HCT116 (cell line): Measurements from ENCODE around the gene CDH4. TPM values are rescaled to one million over a fixed set of nuclear protein-coding genes. Genes with fewer than 3 reads are reported as not detected.

Experiments
- ATAC-seq: fragments of 200-7000 bp; cut with Tn5 transposase; 2 replicates; pipeline ENCODE4 v1.9.1; 2020; ENCODE audit warnings: mild to moderate bottlenecking, moderate library complexity
- BruUV-seq: library from RNA; stranded (reverse); fragments of 400-500 nt; replicated peaks from 2 replicates; lab custom pipeline; 2021; lab: Mats Ljungman, UMichigan
- CTCF ChIA-PET: fragments of 300-600 bp; sonication (Branson Sonifier 250); formaldehyde crosslinking; loops from one replicate; lab custom pipeline; 2021; ENCODE audit warnings: antibody characterized with exemption; lab: Charles Lee
- POLR2A ChIA-PET: fragments of 300-600, 350-600 bp; sonication (Branson Sonifier 250); formaldehyde crosslinking; loops from one replicate; lab custom pipeline; 2021; ENCODE audit warnings: antibody characterized with exemption; lab: Charles Lee
- RAD21 ChIA-PET, 2 experiments: fragments of 300-600 bp; sonication (Branson Sonifier 250); formaldehyde crosslinking; loops; one replicate each; lab custom pipeline; 2023; ENCODE audit warnings: low total read pairs in 2 of 2; ENCODE audit not compliant: uncharacterized antibody in 2 of 2, unreplicated experiment in 2 of 2, low non-redundant PET in 1 of 2; lab: Charles Lee
- DNase-seq: peaks from one replicate; pipeline ENCODE4 v3.0.0-alpha.2; 2010; ENCODE audit warnings: low read depth, low spot score
- H2AFZ ChIP-seq: fragments of 200-600 bp; shearing (Covaris generic), sonication (generic); 2 replicates; pipeline ENCODE4 v1.6.1; 2017; ENCODE audit warnings: low read depth, mixed run types, mixed read lengths, antibody characterized with exemption, low read length; ENCODE audit not compliant: poor library complexity, severe bottlenecking
- H3K27ac ChIP-seq: 2 replicates; pipeline ENCODE4 v1.5.1; 2012; ENCODE audit warnings: low read depth, low read length
- H3K27me3 ChIP-seq: fragments of 200-600 bp; sonication (generic); 2 replicates; pipeline ENCODE4 v1.6.1; 2016; ENCODE audit warnings: mixed run types, low read length, mixed read lengths; ENCODE audit not compliant: insufficient read depth
- H3K36me3 ChIP-seq, 2 experiments: fragments of 200-500 bp in 1 of 2; fragments of 200-600 bp in 1 of 2; sonication (Bioruptor generic) in 1 of 2; sonication (generic) in 1 of 2; 2 replicates each; pipeline versions ENCODE4 v1.5.1 to v1.6.1; 2014 to 2016; ENCODE audit warnings: low read length in 2 of 2, inconsistent platforms in 1 of 2, mixed read lengths in 1 of 2, mixed run types in 1 of 2; ENCODE audit not compliant: insufficient read depth in 2 of 2, control insufficient read depth in 1 of 2
- H3K4me1 ChIP-seq, 2 experiments: fragments of 200-600 bp in 1 of 2; sonication (generic) in 1 of 2; 2 replicates each; pipeline versions ENCODE4 v1.5.1 to v1.6.1; 2012 to 2017; ENCODE audit warnings: low read length in 2 of 2, inconsistent platforms in 1 of 2, mild to moderate bottlenecking in 1 of 2, mixed read lengths in 1 of 2, mixed run types in 1 of 2, moderate library complexity in 1 of 2; ENCODE audit not compliant: insufficient read depth in 2 of 2, control insufficient read depth in 1 of 2
- H3K4me2 ChIP-seq: fragments of 200-600 bp; sonication (generic); 2 replicates; pipeline ENCODE4 v1.6.1; 2017; ENCODE audit warnings: mixed run types, low read length, mixed read lengths
- H3K4me3 ChIP-seq, 2 experiments: fragments of 200-600 bp in 1 of 2; sonication (generic) in 1 of 2; replicated peaks in 1 of 2; 2 replicates each; pipeline ENCODE4 v1.5.1; 2011 to 2016; ENCODE audit warnings: low read length in 2 of 2, control low read depth in 1 of 2, low read depth in 1 of 2, mild to moderate bottlenecking in 1 of 2, mixed read lengths in 1 of 2, mixed run types in 1 of 2
- H3K79me2 ChIP-seq: fragments of 200-600 bp; sonication (generic); 2 replicates; pipeline ENCODE4 v1.6.1; 2017; ENCODE audit warnings: mild to moderate bottlenecking, mixed run types, low read length, moderate library complexity, mixed read lengths; ENCODE audit not compliant: insufficient read depth
- H3K9ac ChIP-seq: fragments of 200-600 bp; sonication (generic); 2 replicates; pipeline ENCODE4 v1.6.1; 2016; ENCODE audit warnings: low read length, mixed read lengths
- H3K9me2 ChIP-seq: fragments of 200-600 bp; sonication (generic), shearing (Covaris generic); 2 replicates; pipeline ENCODE4 v1.6.1; 2017; ENCODE audit warnings: mixed run types, mild to moderate bottlenecking, moderate library complexity; ENCODE audit not compliant: insufficient read depth
- H3K9me3 ChIP-seq, 2 experiments: fragments of 200-500 bp in 1 of 2; fragments of 200-600 bp in 1 of 2; sonication (Bioruptor generic) in 1 of 2; sonication (generic) in 1 of 2; 2 replicates each; pipeline ENCODE4 v1.6.1; 2014 to 2017; ENCODE audit warnings: low read length in 2 of 2, mixed read lengths in 2 of 2, inconsistent platforms in 1 of 2, low read depth in 1 of 2, mild to moderate bottlenecking in 1 of 2, mixed run types in 1 of 2, moderate library complexity in 1 of 2; ENCODE audit not compliant: control insufficient read depth in 1 of 2, insufficient read depth in 1 of 2
- H4K20me1 ChIP-seq: fragments of 200-600 bp; sonication (generic), shearing (Covaris generic); 2 replicates; pipeline ENCODE4 v1.6.1; 2017; ENCODE audit warnings: mixed run types, mild to moderate bottlenecking, moderate library complexity; ENCODE audit not compliant: insufficient read depth
- EZH2phosphoT487 ChIP-seq: fragments of 200-600 bp; IDR thresholded peaks from 2 replicates; pipeline ENCODE4 v1.6.1; 2018; ENCODE audit warnings: antibody characterized with exemption, borderline replicate concordance
- POLR2A ChIP-seq: IDR thresholded peaks from 2 replicates; pipeline ENCODE4 v1.7.0; 2011; ENCODE audit warnings: borderline replicate concordance; ENCODE audit not compliant: insufficient read depth, insufficient read length; ENCODE audit errors: extremely low read depth
- RAD21 ChIP-seq: IDR thresholded peaks from 2 replicates; pipeline ENCODE4 v1.6.1; 2012; ENCODE audit warnings: low read depth, mild to moderate bottlenecking
- REST ChIP-seq: IDR thresholded peaks from 2 replicates; pipeline ENCODE4 v1.6.1; 2012; ENCODE audit warnings: low read depth
- ZBTB33 ChIP-seq: IDR thresholded peaks from 2 replicates; pipeline ENCODE4 v1.6.1; 2011; ENCODE audit warnings: mild to moderate bottlenecking, low read length, moderate library complexity; ENCODE audit not compliant: insufficient replicate concordance; ENCODE audit errors: extremely low read depth
- ZNF274 ChIP-seq: fragments of 200-500 bp; sonication (Bioruptor generic); IDR thresholded peaks from 2 replicates; pipeline ENCODE4 v1.6.1; 2014; ENCODE audit warnings: mild to moderate bottlenecking, low read depth, low read length, inconsistent platforms
- intact Hi-C: fragments of 100-400 bp; cut with micrococcal nuclease; formaldehyde crosslinking; loops from 2 replicates; pipeline ENCODE4 v1.10.0; 2022
- total RNA-seq: library from RNA; stranded (reverse); gene quantifications from one replicate; pipeline ENCODE4 v1.2.1, GENCODE V29; 2021; ENCODE audit not compliant: unreplicated experiment
- TF ChIP-seq, protein P1 (sequence below): IDR thresholded peaks from 2 replicates; pipeline ENCODE4 v1.6.1; 2012

The CDH4 gene
- total RNA-seq, 1 experiment from 2014 or later: not detected

GRCh38 chr20:61557621-61558020 lies 305.6 kb downstream of the CDH4 start:
- no peak overlapping the region for H3K4me2 ChIP-seq
- ATAC-seq: no peak
- TF ChIP-seq ZBTB33 (no peak), ZNF274 (no peak), POLR2A (no peak), REST (no peak), EZH2phosphoT487 (no peak), RAD21 (no peak)
- TF ChIP-seq, protein P1, sequence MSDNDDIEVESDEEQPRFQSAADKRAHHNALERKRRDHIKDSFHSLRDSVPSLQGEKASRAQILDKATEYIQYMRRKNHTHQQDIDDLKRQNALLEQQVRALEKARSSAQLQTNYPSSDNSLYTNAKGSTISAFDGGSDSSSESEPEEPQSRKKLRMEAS: no peak
- no TSS peak for BruUV-seq
- H3K9me2 ChIP-seq: no peaks in the 10 kb centered on the region
- no peak overlapping the region for H3K27ac ChIP-seq
- H3K4me3 ChIP-seq: no peak overlapping the region
- H3K27me3 ChIP-seq: no peaks in the 10 kb centered on the region
- no peak overlapping the region for H2AFZ ChIP-seq
- ChIA-PET RAD21 (no interaction called here), CTCF (no interaction called here), POLR2A (no interaction called here)
- no peaks in the 10 kb centered on the region for H3K79me2 ChIP-seq
- no peaks in the 10 kb centered on the region for H3K36me3 ChIP-seq
- H4K20me1 ChIP-seq: no peaks in the 10 kb centered on the region
- DNase-seq: no peak
- intact Hi-C loops: no loop called here
- no peaks in the 10 kb centered on the region for H3K4me1 ChIP-seq
- no peaks in the 10 kb centered on the region for H3K9me3 ChIP-seq
- H3K9ac ChIP-seq: no peak overlapping the region
